T-helper 17 cell (primary cell): ENCODE measurements around the gene IL6. TPM values are rescaled to one million over a fixed set of nuclear protein-coding genes. Genes with fewer than 3 reads are reported as not detected.
"Not testable (repeated sequence)": the region's sequence is repeated elsewhere in the genome, so short reads cannot be mapped to it uniquely, and the experiment has no call there.

Source experiments
- ATAC-seq: fragments of 150-1000 bp; cut with Tn5 transposase; 2 replicates; pipeline ENCODE4 v1.10.0; 2021; ENCODE audit warnings: mild to moderate bottlenecking, moderate library complexity
- DNase-seq, 3 donors: peaks; one replicate each; pipeline versions ENCODE4 v3.0.0 to v3.0.0-alpha.2; 2020 to 2021
- H3K9me3 ChIP-seq: one replicate; pipeline ENCODE4 v1.7.0; 2013; ENCODE audit warnings: low read length, mild to moderate bottlenecking; ENCODE audit not compliant: control insufficient read depth, poor library complexity, severe bottlenecking
- H3K27ac Mint-ChIP-seq: one replicate; pipeline ENCODE4 v1.8.0; 2022; ENCODE audit warnings: mild to moderate bottlenecking, moderate library complexity, mixed read lengths
- H3K27me3 Mint-ChIP-seq: one replicate; pipeline ENCODE4 v1.8.0; 2022; ENCODE audit warnings: mixed read lengths
- H3K36me3 Mint-ChIP-seq: one replicate; pipeline ENCODE4 v1.8.0; 2022; ENCODE audit warnings: low read depth, mixed read lengths
- H3K4me1 Mint-ChIP-seq: one replicate; pipeline ENCODE4 v1.8.0; 2022; ENCODE audit warnings: mild to moderate bottlenecking, mixed read lengths
- H3K4me3 Mint-ChIP-seq: one replicate; pipeline ENCODE4 v1.8.0; 2022; ENCODE audit warnings: mild to moderate bottlenecking, moderate library complexity, mixed read lengths
- total RNA-seq, 4 donors: library from RNA in 2 of 4; stranded (reverse) in 2 of 4; gene quantifications; one replicate each; pipeline ENCODE4 v1.2.3 and lab custom pipeline; 2022 to 2026

The IL6 gene
- total RNA-seq, 2 donors from 2014 or later, result 0.57 to 1.5 TPM

DNA sequence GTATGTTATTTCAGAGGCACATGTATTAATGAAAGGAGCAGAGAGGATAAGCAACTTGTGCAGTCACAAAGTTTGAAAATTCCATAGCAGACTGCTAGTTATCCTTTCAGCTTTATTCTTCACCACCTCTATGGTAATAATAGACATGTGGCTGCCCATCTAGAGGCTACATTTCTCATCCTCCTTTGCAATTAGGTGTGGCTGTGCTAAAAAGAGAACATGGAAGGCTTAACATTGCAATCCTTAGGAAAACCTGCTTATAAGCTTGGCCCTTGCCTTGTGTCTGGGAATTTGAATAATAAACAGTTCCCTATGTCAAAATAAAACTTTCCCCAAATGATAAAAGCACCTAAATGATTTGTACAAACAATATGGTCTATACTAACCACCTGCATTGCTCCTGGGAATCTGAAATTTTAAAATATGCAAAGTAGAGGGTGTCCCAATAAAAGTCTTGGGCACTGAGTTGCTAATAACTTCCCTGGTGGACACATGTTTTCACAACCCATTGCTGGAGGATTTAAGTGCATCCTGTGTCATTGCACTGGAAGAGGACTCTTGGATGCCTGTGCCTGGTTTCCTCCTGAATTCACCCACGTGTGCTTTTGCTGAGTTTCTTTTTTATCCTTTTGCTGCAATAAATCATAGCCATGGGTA, 30.5 kb downstream of the IL6 start:
- H3K27me3 Mint-ChIP-seq, result peaks cover 42% of the 10 kb centered on the region
- peaks cover 2% of the 10 kb centered on the region for H3K9me3 ChIP-seq

DNA sequence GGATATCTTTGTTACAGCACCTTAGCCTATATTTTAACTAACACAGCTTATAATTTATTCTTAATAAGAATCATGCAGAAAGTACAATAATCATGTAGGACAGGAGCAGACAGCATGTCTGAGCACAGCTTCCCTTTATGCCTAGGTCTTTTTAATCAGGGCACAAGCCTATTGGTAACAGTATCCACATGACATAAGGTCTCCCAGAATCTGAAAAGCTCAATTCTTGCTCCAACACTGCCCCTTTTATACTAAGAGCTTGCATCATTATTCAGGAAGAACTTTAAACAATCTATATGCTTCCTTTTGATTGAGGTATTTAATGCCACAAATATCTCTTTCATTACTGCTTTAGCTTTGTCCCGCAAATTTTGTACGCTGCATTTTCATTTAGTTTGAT, 31.6 kb downstream of the IL6 start:
- no peak for DNase-seq
- Mint-ChIP-seq H3K27me3 (peaks cover 50% of the 10 kb centered on the region), H3K4me3 (no peak overlapping the region), H3K27ac (no peak overlapping the region), H3K4me1 (no peaks in the 10 kb centered on the region), H3K36me3 (peaks cover 5% of the 10 kb centered on the region)
- ATAC-seq, result no peak
- peaks cover 2% of the 10 kb centered on the region for H3K9me3 ChIP-seq

More for the DNA sequence above, 30.5 kb downstream of the IL6 start:
- H3K4me1 Mint-ChIP-seq, result no peaks in the 10 kb centered on the region
- no peak overlapping the region for H3K4me3 Mint-ChIP-seq
- DNase-seq (no peak), ATAC-seq (no peak)
- peaks cover 6% of the 10 kb centered on the region for H3K36me3 Mint-ChIP-seq
- no peak overlapping the region for H3K27ac Mint-ChIP-seq

DNA sequence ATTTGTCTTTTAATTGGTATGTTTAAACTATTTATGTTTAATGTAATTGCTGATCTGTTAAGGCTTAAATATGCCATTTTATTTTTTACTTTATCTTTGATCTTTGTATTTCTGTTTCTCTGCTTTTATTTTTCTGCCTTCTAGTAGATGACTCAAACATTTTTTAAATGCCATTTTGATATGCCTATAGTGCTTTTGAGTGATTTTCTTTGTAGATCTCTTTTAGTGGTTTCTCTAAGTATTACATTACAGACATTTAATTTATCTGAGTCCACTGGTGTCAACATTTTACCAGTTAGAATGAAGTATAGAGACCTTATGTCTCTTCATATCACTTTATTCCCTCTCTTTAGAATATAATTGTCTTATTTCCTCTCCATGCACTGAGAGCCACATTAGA, 32.7 kb downstream of the IL6 start:
- peaks cover 2% of the 10 kb centered on the region for H3K9me3 ChIP-seq
- peaks cover 5% of the 10 kb centered on the region for H3K36me3 Mint-ChIP-seq
- DNase-seq (no peak), ATAC-seq (no peak)
- no peak overlapping the region for H3K27ac Mint-ChIP-seq
- no peak overlapping the region for H3K4me3 Mint-ChIP-seq
- peaks cover 61% of the 10 kb centered on the region for H3K27me3 Mint-ChIP-seq
- H3K4me1 Mint-ChIP-seq, result no peaks in the 10 kb centered on the region

DNA sequence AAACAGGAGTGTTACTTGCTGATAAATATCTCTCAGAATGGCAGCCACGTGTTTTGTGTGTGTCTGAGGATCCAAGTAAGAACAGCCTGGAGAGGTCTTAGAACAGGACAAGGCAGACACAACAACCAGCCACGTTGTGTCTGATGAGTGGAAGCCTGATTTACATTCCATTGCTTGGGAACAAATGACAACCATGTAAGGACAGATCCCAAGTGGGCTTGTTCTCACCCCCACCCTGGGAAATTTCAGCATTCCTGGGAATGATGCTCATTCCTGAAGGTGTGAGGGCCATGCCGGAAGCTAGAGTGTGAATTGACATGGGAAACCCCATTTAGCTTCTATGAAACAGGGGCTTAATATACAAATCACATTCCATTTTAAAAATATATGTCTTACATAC, 35.9 kb downstream of the IL6 start:
- ATAC-seq (no peak), DNase-seq (no peak)
- H3K4me1 Mint-ChIP-seq, result no peaks in the 10 kb centered on the region
- H3K36me3 Mint-ChIP-seq, result peaks cover 5% of the 10 kb centered on the region
- H3K27ac Mint-ChIP-seq, result no peak overlapping the region
- peaks cover 81% of the 10 kb centered on the region for H3K27me3 Mint-ChIP-seq
- H3K9me3 ChIP-seq, result peaks cover 2% of the 10 kb centered on the region
- H3K4me3 Mint-ChIP-seq, result no peak overlapping the region

DNA sequence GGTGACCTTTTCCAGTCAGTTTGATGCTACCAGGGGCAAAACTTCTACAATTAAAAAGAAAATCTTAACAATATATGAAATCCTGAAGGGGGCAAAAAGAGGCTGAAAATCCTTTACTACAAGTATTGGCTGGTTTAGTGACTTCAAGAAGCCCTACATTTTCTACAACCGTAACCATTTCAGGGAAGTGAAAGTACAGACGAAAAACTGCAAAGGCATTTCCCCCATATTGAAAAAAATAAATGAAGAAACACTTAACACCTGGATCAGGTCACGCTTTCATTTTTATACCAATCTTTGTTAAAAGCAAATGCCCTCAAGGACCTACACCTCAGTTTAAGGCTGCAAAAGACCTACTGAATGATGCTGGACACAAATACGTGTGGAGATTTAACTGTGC, 38.6 kb downstream of the IL6 start:
- Mint-ChIP-seq H3K36me3 (peaks cover 5% of the 10 kb centered on the region), H3K27me3 (peaks cover 75% of the 10 kb centered on the region), H3K4me1 (no peaks in the 10 kb centered on the region), H3K27ac (no peak overlapping the region), H3K4me3 (no peak overlapping the region)
- no peaks in the 10 kb centered on the region for H3K9me3 ChIP-seq
- no peak for DNase-seq
- no peak for ATAC-seq

DNA sequence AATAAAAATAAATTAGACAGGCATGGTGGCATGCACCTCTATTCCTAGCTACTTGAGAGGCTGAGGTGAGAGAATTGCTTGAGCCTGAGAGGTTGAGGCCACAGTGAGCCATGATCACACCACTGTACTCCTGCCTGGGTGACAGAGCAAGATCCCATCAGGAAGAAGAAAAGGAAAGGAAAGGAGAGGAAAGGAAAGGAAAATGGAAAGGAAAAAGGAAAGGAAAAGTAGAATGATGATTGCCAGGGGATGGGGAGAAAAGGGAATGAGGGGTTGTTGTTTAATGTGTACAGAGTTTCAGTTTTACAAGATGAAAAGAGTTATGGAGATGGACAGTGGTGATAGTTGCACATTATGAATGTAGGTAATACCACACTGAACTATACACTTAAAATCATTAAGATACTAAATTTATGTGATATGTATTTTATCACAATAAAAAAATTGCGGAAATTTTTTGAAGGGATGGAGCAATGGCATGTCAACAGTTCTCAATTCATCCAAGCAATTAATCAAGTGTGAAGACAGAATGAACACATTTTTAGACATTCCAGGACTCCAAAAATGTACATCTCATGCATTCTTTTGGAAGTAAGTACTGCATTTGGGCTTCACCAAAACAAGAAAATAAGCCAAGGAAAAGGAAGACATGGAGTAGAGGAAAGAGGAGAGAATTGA, 44.3 kb downstream of the IL6 start:
- DNase-seq, result no peak

DNA sequence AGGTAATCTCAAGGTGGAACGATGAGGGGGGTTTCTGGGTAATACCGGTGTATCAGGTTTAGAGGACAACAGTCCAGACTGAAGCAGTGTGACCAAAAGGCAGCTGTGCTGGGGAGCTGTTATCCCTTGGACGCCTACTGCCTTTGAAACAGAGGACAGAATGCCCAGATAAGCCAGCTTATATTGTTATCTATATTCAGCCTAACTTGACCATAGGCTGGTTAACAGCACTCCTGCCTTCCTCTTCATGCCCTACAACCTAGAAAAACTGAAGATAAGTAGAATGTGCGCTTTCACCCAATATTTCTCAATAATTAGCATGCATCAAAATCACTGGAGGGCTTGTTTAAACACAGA, 44.9 kb downstream of the IL6 start:
- H3K4me3 Mint-ChIP-seq, result no peak overlapping the region
- no peak for ATAC-seq
- peaks cover 29% of the 10 kb centered on the region for H3K27me3 Mint-ChIP-seq
- no peaks in the 10 kb centered on the region for H3K9me3 ChIP-seq
- DNase-seq, result no peak
- peaks cover 2% of the 10 kb centered on the region for H3K36me3 Mint-ChIP-seq
- no peaks in the 10 kb centered on the region for H3K4me1 Mint-ChIP-seq
- no peak overlapping the region for H3K27ac Mint-ChIP-seq

More for the DNA sequence above, 44.3 kb downstream of the IL6 start:
- H3K9me3 ChIP-seq, result no peaks in the 10 kb centered on the region
- Mint-ChIP-seq H3K27ac (no peak overlapping the region), H3K4me1 (no peaks in the 10 kb centered on the region), H3K27me3 (peaks cover 34% of the 10 kb centered on the region), H3K36me3 (peaks cover 2% of the 10 kb centered on the region), H3K4me3 (no peak overlapping the region)
- no peak for ATAC-seq

DNA sequence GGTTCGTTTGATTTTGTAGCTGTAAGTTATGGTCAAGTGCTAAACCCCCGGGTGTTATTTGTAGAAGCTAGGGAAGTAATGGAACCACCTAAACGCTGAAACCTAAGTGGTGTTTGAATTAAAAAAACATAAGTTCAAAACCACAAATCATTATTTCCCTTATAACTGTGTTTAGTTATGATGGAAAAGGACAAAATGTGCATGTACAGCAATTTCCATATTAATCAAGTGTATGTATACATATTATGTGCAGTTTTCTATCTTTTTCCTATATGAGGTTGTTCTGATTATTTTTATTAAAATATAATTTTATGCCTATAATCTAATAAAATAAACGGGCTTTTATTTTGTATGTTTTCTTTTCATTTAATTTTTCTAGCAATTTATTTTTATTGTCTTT, 45.9 kb downstream of the IL6 start:
- H3K4me3 Mint-ChIP-seq, result no peak overlapping the region
- peaks cover 20% of the 10 kb centered on the region for H3K27me3 Mint-ChIP-seq
- H3K9me3 ChIP-seq, result no peaks in the 10 kb centered on the region
- H3K27ac Mint-ChIP-seq, result no peak overlapping the region
- no peaks in the 10 kb centered on the region for H3K36me3 Mint-ChIP-seq
- DNase-seq, result no peak
- no peak for ATAC-seq
- H3K4me1 Mint-ChIP-seq, result no peaks in the 10 kb centered on the region

DNA sequence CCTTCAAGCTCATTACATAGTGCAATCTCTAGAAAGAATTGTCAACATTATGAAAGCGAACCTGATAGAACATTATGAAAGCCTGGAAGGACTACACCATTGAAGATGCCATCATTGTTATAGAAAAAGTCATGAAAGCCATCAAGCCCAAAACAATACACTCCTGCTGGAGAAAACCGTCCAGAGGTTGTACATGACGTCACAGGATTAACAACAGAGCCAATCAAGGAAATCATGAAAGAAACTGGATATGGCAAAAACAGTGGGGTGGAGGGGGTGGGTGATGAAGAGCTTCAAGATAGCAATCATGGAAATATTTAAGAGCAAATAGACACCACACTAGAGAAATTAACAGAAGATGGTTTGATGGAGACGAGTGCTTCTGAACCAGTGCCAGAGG, 50.0 kb downstream of the IL6 start:
- H3K36me3 Mint-ChIP-seq, result no peaks in the 10 kb centered on the region
- ATAC-seq (no peak), DNase-seq (no peak)
- H3K27ac Mint-ChIP-seq, result no peak overlapping the region
- peaks cover 14% of the 10 kb centered on the region for H3K27me3 Mint-ChIP-seq
- H3K4me3 Mint-ChIP-seq, result no peak overlapping the region
- H3K9me3 ChIP-seq, result no peaks in the 10 kb centered on the region
- no peaks in the 10 kb centered on the region for H3K4me1 Mint-ChIP-seq

DNA sequence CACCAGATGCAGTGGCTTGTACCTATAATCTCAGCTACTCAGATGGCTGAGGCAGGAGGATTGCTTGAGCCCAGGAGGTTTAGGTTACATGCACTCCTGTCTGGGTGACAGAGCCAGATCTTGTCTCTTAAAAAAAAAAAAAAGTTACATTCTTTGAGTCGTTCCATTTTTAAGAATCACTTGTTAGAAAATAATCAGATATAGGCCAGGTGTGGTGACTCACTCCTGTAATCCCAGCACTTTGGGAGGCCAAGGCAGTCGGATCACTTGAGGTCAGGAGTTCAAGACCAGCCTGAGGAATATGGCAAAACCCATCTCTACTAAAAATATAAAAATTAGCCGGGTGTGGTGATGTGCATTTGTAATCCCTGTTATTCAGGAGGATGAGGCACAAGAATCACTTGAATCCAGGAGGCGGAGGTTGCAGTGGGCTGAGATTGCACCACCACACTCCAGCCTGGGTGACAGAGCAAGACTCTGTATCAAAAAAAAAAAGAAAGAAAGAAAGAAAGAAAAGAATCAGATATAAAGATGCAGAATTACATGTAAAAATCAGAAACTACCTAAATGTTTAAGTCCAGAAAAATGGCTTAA, 52.8 kb downstream of the IL6 start:
- DNase-seq, ATAC-seq, H3K36me3 Mint-ChIP-seq, H3K27ac Mint-ChIP-seq, H3K4me1 Mint-ChIP-seq, H3K4me3 Mint-ChIP-seq, H3K9me3 ChIP-seq: not testable (repeated sequence)
- peaks cover 24% of the 10 kb centered on the region for H3K27me3 Mint-ChIP-seq

DNA sequence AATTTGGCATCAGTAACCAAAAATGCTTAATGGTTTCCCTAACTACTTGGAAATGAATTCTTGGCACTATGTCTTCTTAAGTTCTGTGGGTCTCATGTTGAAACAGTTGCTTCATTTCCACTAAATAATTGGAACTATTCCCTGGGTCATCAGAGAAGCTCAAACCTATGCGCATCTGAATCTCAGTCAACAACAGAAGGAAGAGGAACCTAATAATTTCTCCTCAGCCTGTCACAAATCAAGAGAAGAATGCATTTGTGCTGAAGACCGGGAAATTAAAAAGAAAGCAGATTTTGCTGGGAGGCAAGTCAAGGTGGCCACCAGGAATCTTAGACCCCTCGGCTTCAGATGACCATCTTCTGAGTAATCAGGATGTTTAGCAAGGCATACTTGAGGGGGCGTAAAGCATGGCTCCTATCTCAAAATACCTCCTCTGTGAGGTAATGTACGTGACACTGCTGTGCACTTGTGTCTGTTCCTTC, 54.3 kb downstream of the IL6 start:
- Mint-ChIP-seq H3K27me3 (peaks cover 24% of the 10 kb centered on the region), H3K36me3 (no peaks in the 10 kb centered on the region), H3K4me3 (no peak overlapping the region), H3K4me1 (no peaks in the 10 kb centered on the region), H3K27ac (no peak overlapping the region)
- no peaks in the 10 kb centered on the region for H3K9me3 ChIP-seq
- no peak for DNase-seq
- ATAC-seq, result no peak
